DOHH2 (cell line): ENCODE results near the gene PLA2G4B.

Source experiments
- H3F3A ChIP-seq: fragments of 200-600 bp; sonication (generic), shearing (Covaris generic); 2 replicates; pipeline ENCODE4 v1.6.0; 2016; ENCODE audit warnings: antibody characterized with exemption, mild to moderate bottlenecking; ENCODE audit not compliant: control insufficient read depth, insufficient read depth
- H3K27ac ChIP-seq: fragments of 200-600 bp; sonication (generic); 2 replicates; pipeline ENCODE4 v1.5.1; 2014; ENCODE audit warnings: low read depth, mild to moderate bottlenecking, low read length, moderate library complexity
- H3K27me3 ChIP-seq: fragments of 200-600 bp; sonication (generic); 2 replicates; pipeline ENCODE4 v1.6.1; 2014; ENCODE audit warnings: mild to moderate bottlenecking, low read length, mixed read lengths; ENCODE audit not compliant: control insufficient read depth
- H3K36me3 ChIP-seq: fragments of 200-600 bp; sonication (generic); 2 replicates; pipeline ENCODE4 v1.6.1; 2014; ENCODE audit warnings: mild to moderate bottlenecking, low read length, moderate library complexity, mixed read lengths; ENCODE audit not compliant: control insufficient read depth
- H3K4me1 ChIP-seq: fragments of 200-600 bp; sonication (generic); 2 replicates; pipeline ENCODE4 v1.6.1; 2014; ENCODE audit warnings: mild to moderate bottlenecking, low read length, mixed read lengths; ENCODE audit not compliant: control insufficient read depth
- H3K4me2 ChIP-seq: fragments of 200-600 bp; sonication (generic); 2 replicates; pipeline ENCODE4 v1.6.0; 2014; ENCODE audit warnings: mild to moderate bottlenecking, low read length, moderate library complexity
- H3K4me3 ChIP-seq: fragments of 200-600 bp; sonication (generic); 2 replicates; pipeline ENCODE4 v1.5.1; 2014; ENCODE audit warnings: mild to moderate bottlenecking, low read length, mixed read lengths
- H3K79me2 ChIP-seq: fragments of 200-600 bp; sonication (generic); 2 replicates; pipeline ENCODE4 v1.6.1; 2014; ENCODE audit warnings: mild to moderate bottlenecking, low read length, mixed read lengths; ENCODE audit not compliant: control insufficient read depth
- H3K9me2 ChIP-seq: fragments of 200-600 bp; sonication (generic); replicated peaks from 2 replicates; pipeline ENCODE4 v1.6.1; 2014; ENCODE audit warnings: mild to moderate bottlenecking, low read length, mixed read lengths; ENCODE audit not compliant: control insufficient read depth
- H3K9me3 ChIP-seq: fragments of 200-600 bp; sonication (generic); 2 replicates; pipeline ENCODE4 v1.6.1; 2014; ENCODE audit warnings: antibody characterized with exemption, low read length, mixed read lengths; ENCODE audit not compliant: control insufficient read depth, insufficient read depth
- H4K20me1 ChIP-seq: fragments of 200-600 bp; sonication (generic); 2 replicates; pipeline ENCODE4 v1.6.0; 2014; ENCODE audit warnings: low read depth, mild to moderate bottlenecking, antibody characterized with exemption, low read length, moderate library complexity; ENCODE audit not compliant: control insufficient read depth, insufficient read depth
- CTCF ChIP-seq: fragments of 200-600 bp; sonication (generic); IDR thresholded peaks from one replicate; pipeline ENCODE4 v1.5.1; 2014; ENCODE audit warnings: antibody characterized with exemption, mild to moderate bottlenecking, low read depth, low read length; ENCODE audit not compliant: poor library complexity, severe bottlenecking
- EZH2phosphoT487 ChIP-seq: fragments of 200-600 bp; sonication (generic); IDR thresholded peaks from 2 replicates; pipeline ENCODE4 v1.6.1; 2017; ENCODE audit warnings: borderline replicate concordance, mild to moderate bottlenecking, antibody characterized with exemption, low read length, moderate library complexity, mixed read lengths

PLA2G4B gene

GRCh38 chr15:41855261-41855961 is 16.8 kb downstream of the PLA2G4B start:
- Histone ChIP-seq H3K36me3 (no peaks in the 10 kb centered on the region), H3K4me2 (no peak overlapping the region), H3K9me2 (no peaks in the 10 kb centered on the region), H3K4me1 (no peaks in the 10 kb centered on the region), H3K9me3 (no peaks in the 10 kb centered on the region), H3K4me3 (no peak overlapping the region), H4K20me1 (no peaks in the 10 kb centered on the region), H3K27ac (no peak overlapping the region), H3K27me3 (no peaks in the 10 kb centered on the region), H3K79me2 (no peaks in the 10 kb centered on the region), H3F3A (no peaks in the 10 kb centered on the region)
- TF ChIP-seq EZH2phosphoT487, result no peak
- TF ChIP-seq CTCF, result no peak

- Histone ChIP-seq H3K9me2 (no peaks in the 10 kb centered on the region), H4K20me1 (no peaks in the 10 kb centered on the region), H3K9me3 (no peaks in the 10 kb centered on the region), H3F3A (no peaks in the 10 kb centered on the region), H3K79me2 (no peaks in the 10 kb centered on the region), H3K27me3 (no peaks in the 10 kb centered on the region), H3K4me3 (no peak overlapping the region), H3K4me2 (no peak overlapping the region), H3K36me3 (no peaks in the 10 kb centered on the region), H3K4me1 (no peaks in the 10 kb centered on the region), H3K27ac (no peak overlapping the region)
- TF ChIP-seq EZH2phosphoT487 (no peak), CTCF (no peak)
Observed at GRCh38 chr15:41856262-41856661, 17.6 kb downstream of the PLA2G4B start.

- Histone ChIP-seq H3K4me2 (no peak overlapping the region), H3K9me3 (no peaks in the 10 kb centered on the region), H3K79me2 (no peaks in the 10 kb centered on the region), H3F3A (no peaks in the 10 kb centered on the region), H3K4me3 (no peak overlapping the region), H3K27me3 (no peaks in the 10 kb centered on the region), H3K27ac (no peak overlapping the region), H3K9me2 (no peaks in the 10 kb centered on the region), H3K4me1 (no peaks in the 10 kb centered on the region), H4K20me1 (no peaks in the 10 kb centered on the region), H3K36me3 (no peaks in the 10 kb centered on the region)
- TF ChIP-seq EZH2phosphoT487 (no peak), CTCF (no peak)
Observed at GRCh38 chr15:41856716-41857115, 18.1 kb downstream of the PLA2G4B start.
